AG10803 (cell line): Measurements from ENCODE around the gene JAK2.

Experiments used
- DNase-seq: peaks from one replicate; pipeline ENCODE4 v3.0.0; 2010; ENCODE audit warnings: low read depth
- H3K4me3 ChIP-seq: 2 replicates; pipeline ENCODE4 v1.5.1; 2011; ENCODE audit warnings: mild to moderate bottlenecking, low read length, control low read depth
- TF ChIP-seq, protein P1 (sequence below): conservative IDR thresholded peaks from 2 replicates; pipeline ENCODE4 v1.5.1; 2011; ENCODE audit warnings: mild to moderate bottlenecking, low read length, control low read depth, inconsistent platforms

JAK2 gene

GRCh38 chr9:4965174-4965821 is 19.8 kb upstream of the JAK2 start:
- H3K4me3 ChIP-seq: no peak overlapping the region
- no peak for DNase-seq
- TF ChIP-seq, protein P1, sequence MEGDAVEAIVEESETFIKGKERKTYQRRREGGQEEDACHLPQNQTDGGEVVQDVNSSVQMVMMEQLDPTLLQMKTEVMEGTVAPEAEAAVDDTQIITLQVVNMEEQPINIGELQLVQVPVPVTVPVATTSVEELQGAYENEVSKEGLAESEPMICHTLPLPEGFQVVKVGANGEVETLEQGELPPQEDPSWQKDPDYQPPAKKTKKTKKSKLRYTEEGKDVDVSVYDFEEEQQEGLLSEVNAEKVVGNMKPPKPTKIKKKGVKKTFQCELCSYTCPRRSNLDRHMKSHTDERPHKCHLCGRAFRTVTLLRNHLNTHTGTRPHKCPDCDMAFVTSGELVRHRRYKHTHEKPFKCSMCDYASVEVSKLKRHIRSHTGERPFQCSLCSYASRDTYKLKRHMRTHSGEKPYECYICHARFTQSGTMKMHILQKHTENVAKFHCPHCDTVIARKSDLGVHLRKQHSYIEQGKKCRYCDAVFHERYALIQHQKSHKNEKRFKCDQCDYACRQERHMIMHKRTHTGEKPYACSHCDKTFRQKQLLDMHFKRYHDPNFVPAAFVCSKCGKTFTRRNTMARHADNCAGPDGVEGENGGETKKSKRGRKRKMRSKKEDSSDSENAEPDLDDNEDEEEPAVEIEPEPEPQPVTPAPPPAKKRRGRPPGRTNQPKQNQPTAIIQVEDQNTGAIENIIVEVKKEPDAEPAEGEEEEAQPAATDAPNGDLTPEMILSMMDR: no peak

DNA sequence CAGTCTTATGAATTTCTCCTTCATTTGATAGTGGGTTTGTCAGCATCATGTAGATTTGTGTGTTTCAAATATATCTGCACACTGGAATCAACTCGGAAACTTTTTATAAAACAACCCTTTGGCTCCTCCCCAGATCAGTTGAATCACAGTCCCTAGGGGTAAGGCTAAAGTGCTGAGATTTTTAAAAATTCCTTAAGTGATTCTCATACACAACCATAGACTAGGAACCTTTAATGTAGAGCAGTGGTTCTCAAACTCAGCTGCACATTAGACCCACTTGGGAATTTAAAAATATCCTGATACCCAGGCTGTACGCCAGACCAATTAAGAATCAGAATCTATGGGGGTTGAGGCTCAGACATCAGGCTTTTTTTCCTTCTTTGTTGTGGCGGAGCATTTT is 17.5 kb upstream of the JAK2 start:
- TF ChIP-seq, protein P1: no peak
- H3K4me3 ChIP-seq: no peak overlapping the region
- peak; percentile 55 for DNase-seq

- H3K4me3 ChIP-seq: no peak overlapping the region
- DNase-seq: no peak
- TF ChIP-seq, protein P1: no peak
These were observed 15.9 kb upstream of the JAK2 start for GRCh38 chr9:4969130-4969529.

GRCh38 chr9:4970970-4971641 is 14.0 kb upstream of the JAK2 start:
- no peak overlapping the region for H3K4me3 ChIP-seq
- no peak for DNase-seq
- TF ChIP-seq, protein P1: no peak

GRCh38 chr9:4973246-4973645 is 11.8 kb upstream of the JAK2 start:
- H3K4me3 ChIP-seq: no peak overlapping the region
- TF ChIP-seq, protein P1: no peak
- no peak for DNase-seq

DNA sequence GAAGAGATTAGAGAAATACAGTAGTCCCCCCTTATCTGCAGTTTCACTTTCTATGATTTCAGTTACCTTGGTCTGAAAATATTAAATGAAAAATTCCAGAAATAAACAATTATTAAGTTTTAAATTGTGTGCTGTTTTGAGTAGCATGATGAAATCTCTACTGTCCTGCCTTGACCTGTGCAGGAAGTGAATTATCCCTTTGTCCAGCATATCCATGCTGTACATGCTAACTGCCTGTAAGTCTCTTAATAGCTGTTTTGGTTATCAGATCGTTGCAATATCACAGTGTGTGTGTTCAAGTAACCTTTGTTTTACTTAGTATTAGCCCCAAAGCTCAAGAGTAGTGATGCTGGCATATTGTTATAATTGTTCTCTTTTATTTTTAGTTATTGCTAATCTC is 11.2 kb upstream of the JAK2 start:
- no peak overlapping the region for H3K4me3 ChIP-seq
- TF ChIP-seq, protein P1: no peak
- DNase-seq: no peak

- TF ChIP-seq, protein P1: no peak
- DNase-seq: peak; percentile 43
- H3K4me3 ChIP-seq: no peak overlapping the region
These were observed 5.8 kb upstream of the JAK2 start for GRCh38 chr9:4979239-4979638.
